Activated T-helper 1 cell treated with Interleukin-2 at 50 U/mL for 16 hours (primary cell): ENCODE measurements around the gene CLSTN2.

Experiments
- DNase-seq: peaks from one replicate; pipeline ENCODE4 v3.0.0-alpha.2; 2020; ENCODE audit warnings: low read depth

Gene CLSTN2

GRCh38 chr3:140093742-140094141 lies 158.8 kb downstream of the CLSTN2 start:
- DNase-seq = no peak

DNA sequence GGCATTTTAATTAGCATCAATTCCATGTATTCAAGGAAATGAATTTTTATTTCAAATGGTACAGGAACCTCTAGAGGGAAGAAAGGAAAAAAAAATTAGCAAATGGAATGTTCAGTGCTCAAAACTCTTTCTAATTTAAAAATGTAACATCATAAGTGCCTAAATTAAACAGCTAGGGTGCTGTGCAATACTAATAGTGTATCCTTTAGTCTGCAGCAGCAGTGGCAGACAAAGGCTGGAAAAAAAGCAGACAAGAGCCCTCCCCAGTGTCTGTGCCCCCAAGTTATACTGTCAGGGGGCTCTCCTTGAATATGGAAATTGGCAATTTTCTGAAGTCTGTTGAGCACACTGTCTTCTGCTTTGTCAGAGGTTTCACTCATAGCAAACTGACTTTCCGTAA lies 159.5 kb downstream of the CLSTN2 start:
- DNase-seq = no peak

- DNase-seq = no peak
Measured at GRCh38 chr3:140096037-140096436, 161.1 kb downstream of the CLSTN2 start.

- DNase-seq = no peak
Measured at GRCh38 chr3:140097874-140098635, 163.1 kb downstream of the CLSTN2 start.

- DNase-seq = no peak
Measured at GRCh38 chr3:140100479-140100878, 165.5 kb downstream of the CLSTN2 start.

DNA sequence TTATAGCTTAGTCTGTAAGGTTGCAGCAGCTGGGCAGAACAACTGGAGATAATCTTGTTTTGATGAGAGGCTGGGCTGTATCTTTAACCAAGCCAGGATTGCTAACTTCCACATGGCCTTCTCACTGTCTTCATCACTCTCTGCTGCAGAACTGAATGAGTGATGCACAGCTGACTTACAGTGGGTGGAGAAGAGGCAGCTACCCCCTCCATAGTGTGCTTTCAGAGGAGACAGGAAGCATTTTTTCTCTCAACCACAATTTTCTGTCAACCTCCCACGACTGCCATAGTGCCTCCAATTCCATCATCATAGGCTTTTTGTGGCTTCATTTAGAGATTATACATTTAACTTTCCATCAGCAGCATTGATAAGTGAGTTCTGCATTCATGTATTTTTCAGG lies 168.2 kb downstream of the CLSTN2 start:
- DNase-seq = no peak

DNA sequence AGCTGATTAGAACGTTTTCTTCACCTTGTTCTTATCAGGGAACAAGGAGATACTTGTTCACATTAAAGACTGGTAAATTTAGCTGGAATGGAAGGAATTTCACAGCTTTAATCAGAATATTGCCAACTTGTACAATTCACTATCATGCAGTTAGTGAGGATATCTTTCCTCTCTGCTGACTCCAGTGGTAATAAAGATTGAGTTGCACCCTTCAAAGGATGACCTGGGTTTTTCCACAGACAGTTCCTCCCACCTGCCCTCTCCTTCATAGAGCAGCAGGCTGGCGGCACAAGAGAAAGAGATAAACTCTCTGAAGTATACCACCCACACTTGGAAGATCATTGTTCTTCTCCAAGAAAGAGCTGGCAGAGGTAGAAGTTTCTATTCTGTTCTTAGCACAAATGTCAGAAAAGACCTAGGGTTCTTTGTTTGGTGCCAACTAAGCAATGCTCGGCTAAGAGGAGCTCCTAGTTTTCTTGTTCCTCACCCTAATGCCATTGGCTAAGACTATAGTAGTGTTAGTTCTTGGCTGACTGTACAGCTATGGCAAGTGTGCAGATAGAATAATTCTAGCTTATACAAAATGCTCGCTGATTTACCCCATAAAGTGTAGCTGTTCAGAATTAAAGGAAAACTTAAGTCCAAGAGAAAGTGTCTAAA lies 169.1 kb downstream of the CLSTN2 start:
- DNase-seq = no peak

DNA sequence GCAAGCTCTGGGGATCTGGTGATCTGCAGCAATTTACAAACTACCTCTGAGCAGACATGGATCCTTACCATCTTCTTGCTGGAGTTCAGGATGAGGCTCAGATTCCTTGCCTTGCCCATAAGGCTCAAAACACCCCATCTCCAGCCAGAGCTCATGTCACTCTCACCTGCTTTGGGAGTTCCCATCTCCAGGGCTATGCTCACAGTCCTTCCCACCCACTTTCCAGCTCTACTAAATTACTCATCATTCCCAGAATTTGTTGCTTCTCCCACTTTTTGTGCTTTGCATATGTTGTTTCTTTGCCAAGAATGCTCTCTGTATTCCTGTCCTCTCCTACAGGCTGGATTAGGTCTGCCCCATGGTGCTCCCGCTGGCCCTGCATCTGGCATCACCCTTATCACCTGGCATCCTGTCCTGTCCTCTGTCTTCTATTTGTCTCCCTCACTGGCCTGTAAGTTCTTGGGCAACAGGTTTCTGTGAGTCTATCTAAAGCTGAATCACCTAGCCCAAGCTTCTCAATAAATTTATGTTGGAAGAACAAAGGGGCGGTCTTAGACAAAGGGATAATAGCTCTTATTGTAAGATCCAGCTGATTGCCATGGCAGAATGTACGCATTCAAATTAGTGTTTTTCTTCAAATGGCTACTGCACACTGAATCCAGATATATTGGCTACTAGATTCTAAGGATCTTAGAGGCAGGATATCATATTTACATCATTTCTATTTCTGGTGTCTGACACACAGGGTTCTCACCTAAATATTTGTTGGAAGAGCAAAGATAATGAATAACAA lies 179.2 kb downstream of the CLSTN2 start:
- no peak for DNase-seq

- DNase-seq = no peak
Measured at GRCh38 chr3:140114789-140115080, 179.8 kb downstream of the CLSTN2 start.

- DNase-seq = no peak
Measured at GRCh38 chr3:140117096-140117526, 182.1 kb downstream of the CLSTN2 start.

DNA sequence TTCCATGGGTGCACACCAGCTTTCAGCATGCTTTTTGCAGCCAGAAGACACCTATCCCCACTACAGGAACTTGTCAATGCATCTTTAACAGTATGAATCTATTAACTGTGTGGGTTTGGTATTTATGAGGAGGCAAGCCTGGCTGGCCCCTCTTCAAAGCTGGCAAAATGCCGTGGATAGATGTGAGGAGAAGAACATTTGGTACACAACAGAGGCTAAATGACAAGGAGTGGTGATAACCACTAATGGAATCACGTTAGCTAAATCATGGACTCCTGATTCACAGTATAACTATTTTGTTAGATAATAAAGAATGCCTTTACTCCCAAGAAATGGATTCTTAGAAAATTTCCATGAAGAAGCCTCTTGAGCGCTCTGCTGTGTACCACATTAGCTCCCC lies 187.2 kb downstream of the CLSTN2 start:
- no peak for DNase-seq

GRCh38 chr3:140128217-140128616 lies 193.2 kb downstream of the CLSTN2 start:
- DNase-seq = no peak

GRCh38 chr3:140128631-140129030 lies 193.6 kb downstream of the CLSTN2 start:
- no peak for DNase-seq

DNA sequence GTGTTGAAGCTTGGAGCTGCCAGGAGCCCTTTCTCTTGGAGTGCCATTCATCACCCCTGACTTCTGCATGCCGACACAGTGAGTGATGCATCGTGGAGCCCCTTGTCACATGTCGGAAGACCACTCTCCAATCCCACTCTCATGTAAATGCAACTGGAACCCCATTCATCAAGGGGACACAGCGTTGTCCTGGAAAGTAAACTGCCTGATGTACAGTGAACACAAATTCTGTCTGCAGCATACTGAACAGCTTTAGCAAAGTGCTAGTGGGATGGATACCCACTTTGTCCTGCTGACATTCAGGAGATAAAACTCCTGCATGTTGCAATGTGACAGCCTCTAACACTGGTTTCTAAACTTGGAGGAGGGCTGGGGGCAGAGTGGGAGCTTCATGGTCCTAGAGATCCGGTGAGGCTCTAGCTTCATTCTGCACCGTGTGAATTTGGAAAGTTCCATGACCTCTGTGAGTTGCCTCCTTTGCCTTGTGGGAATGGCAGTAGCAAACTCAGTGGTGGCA lies 194.8 kb downstream of the CLSTN2 start:
- no peak for DNase-seq

- no peak for DNase-seq
Measured at GRCh38 chr3:140131895-140132294, 196.9 kb downstream of the CLSTN2 start.

DNA sequence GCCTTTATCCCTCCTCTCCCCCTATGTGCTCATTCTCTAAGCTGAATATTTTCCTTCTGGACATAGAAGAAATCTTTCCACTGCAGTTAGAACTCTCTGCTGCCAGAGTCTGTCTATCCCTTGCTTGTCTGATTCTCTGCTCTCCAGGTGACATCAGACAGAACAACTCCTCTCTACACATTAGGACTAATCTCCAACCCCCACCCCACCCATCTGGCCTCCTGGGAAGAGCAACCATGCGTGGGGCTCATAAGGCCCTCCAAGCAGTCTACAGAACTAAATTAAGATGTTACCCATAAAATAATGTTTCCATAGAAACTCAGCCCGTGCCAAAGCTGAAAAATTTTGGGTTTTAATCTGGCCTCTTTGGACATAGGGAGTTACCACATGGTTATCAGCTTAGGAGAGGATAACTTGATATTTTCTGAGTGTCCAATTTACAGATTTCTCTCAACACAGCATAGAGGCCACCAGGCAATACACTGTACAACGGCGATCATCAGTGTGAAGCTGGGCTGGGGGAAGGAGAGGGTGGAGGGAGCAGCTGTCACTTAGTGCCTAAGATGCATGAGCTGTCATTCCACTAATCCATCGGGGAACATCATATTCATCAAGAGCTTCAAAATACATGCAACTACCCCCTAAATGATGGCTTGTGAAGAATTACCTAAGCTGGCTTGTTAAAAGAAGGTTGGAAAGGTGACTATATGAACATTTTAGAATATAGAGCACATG lies 199.4 kb downstream of the CLSTN2 start:
- no peak for DNase-seq

- no peak for DNase-seq
Measured at GRCh38 chr3:140135461-140135860, 200.5 kb downstream of the CLSTN2 start.

- DNase-seq = no peak
Measured at GRCh38 chr3:140143367-140144069, 208.5 kb downstream of the CLSTN2 start.

- DNase-seq = no peak
Measured at GRCh38 chr3:140145528-140145927, 210.5 kb downstream of the CLSTN2 start.

GRCh38 chr3:140146668-140147067 lies 211.7 kb downstream of the CLSTN2 start:
- DNase-seq = no peak

DNA sequence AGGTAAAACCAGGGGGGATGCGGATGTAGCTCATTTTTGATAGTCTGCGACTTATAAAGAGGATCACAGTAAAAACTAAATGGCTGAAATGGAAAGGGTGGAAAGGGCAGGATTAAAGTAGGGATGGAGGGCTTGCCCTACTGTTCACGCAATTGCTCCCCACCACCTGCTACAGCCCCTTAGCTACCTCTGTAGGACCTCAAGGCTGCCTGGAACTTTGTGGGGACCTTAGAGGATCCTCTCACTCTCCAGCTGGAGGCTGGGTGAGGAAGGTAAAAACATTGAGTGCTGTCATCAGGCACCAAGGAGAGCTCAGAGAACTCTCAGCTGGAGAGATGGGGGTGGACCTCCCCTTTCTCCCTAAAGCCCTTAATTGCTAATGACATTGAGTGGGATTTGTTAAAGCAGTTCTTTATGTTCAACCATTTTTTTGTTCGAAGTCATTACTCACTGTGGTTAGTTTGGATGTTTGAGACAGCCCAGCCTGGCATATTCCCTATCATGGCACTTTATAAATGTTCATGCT lies 213.0 kb downstream of the CLSTN2 start:
- no peak for DNase-seq
